LHCN-M2 (cell line): ENCODE data around the gene KIF21A. TPM values are rescaled to one million over a fixed set of nuclear protein-coding genes. Genes with fewer than 3 reads are reported as not detected.
"Not testable (repeated sequence)": the region's sequence is repeated elsewhere in the genome, so short reads cannot be mapped to it uniquely, and the experiment has no call there.

ENCODE experiments used
- DNase-seq: peaks from one replicate; pipeline ENCODE4 v3.0.0-alpha.2; 2012; ENCODE audit warnings: low read depth
- polyA plus RNA-seq: library from polyadenylated mRNA; unstranded; fragments of >200 nt; gene quantifications from one replicate; pipeline ENCODE4 v1.2.1, GENCODE V29; 2012; ENCODE audit warnings: missing spikeins
- total RNA-seq: library from RNA; depleted of rRNA; stranded (reverse); fragments of >200 nt; gene quantifications from 2 replicates; pipeline ENCODE4 v1.2.3, GENCODE V29; 2014; rRNA removed

The KIF21A gene
- 2.7 and 2.8 TPM in 2 replicates for total RNA-seq
- 0.92 TPM for polyA plus RNA-seq

- DNase-seq: peak; percentile 78
These were observed at the start of gene KIF21A for GRCh38 chr12:39443081-39443928. KIF21A (minus strand) TSS chr12:39443120; CDS start chr12:39442970, 150 bp downstream.

GRCh38 chr12:39490500-39491282, 47.8 kb upstream of the KIF21A start:
- DNase-seq: peak; percentile 55

GRCh38 chr12:39483597-39483996, 40.7 kb upstream of the KIF21A start:
- DNase-seq: no peak

- DNase-seq: no peak
These were observed 40.1 kb upstream of the KIF21A start for GRCh38 chr12:39483042-39483441.

- no peak for DNase-seq
These were observed 34.0 kb upstream of the KIF21A start for GRCh38 chr12:39476894-39477293.

- no peak for DNase-seq
These were observed 33.2 kb upstream of the KIF21A start for GRCh38 chr12:39476121-39476520.

GRCh38 chr12:39475136-39475535, 32.2 kb upstream of the KIF21A start:
- not testable (repeated sequence) for DNase-seq

GRCh38 chr12:39467432-39467870, 24.5 kb upstream of the KIF21A start:
- peak; percentile 3 for DNase-seq

GRCh38 chr12:39464976-39465695, 22.2 kb upstream of the KIF21A start:
- DNase-seq: no peak

- DNase-seq: no peak
These were observed 18.1 kb upstream of the KIF21A start for GRCh38 chr12:39461059-39461458.

GRCh38 chr12:39459027-39459434, 16.1 kb upstream of the KIF21A start:
- no peak for DNase-seq

GRCh38 chr12:39451977-39452376, 9.1 kb upstream of the KIF21A start:
- no peak for DNase-seq

- no peak for DNase-seq
These were observed 5.1 kb upstream of the KIF21A start for GRCh38 chr12:39448038-39448437.

- DNase-seq: no peak
These were observed 949 bp upstream of the KIF21A start for GRCh38 chr12:39443929-39444209.

GRCh38 chr12:39442831-39443080, 164 bp downstream of the KIF21A start:
- no peak for DNase-seq

GRCh38 chr12:39441963-39442830, 723 bp downstream of the KIF21A start:
- peak; percentile 2 for DNase-seq

- DNase-seq: no peak
These were observed 1.5 kb downstream of the KIF21A start for GRCh38 chr12:39441189-39441962.

- DNase-seq: no peak
These were observed 2.1 kb downstream of the KIF21A start for GRCh38 chr12:39440781-39441180.

- no peak for DNase-seq
These were observed 2.8 kb downstream of the KIF21A start for GRCh38 chr12:39440101-39440500.

GRCh38 chr12:39435531-39435930, 7.4 kb downstream of the KIF21A start:
- DNase-seq: no peak

GRCh38 chr12:39431797-39432196, 11.1 kb downstream of the KIF21A start:
- DNase-seq: no peak
